ENCODE measurements around the gene TSPAN4. TPM values are rescaled to one million over a fixed set of nuclear protein-coding genes. Genes with fewer than 3 reads are reported as not detected.

Gene TSPAN4
- total and polyA plus RNA-seq, 3 donors from 2014 or later: 47.2 to 87.0 (median 49.1) TPM

- H3K36me3 ChIP-seq (ENCODE audit: low read depth, missing control alignments): no peaks in the 10 kb centered on the region
- no peaks in the 10 kb centered on the region for H3K27me3 ChIP-seq
- TF ChIP-seq POLR2A (IDR thresholded peaks at IDR 0.05) (no peak), CTCF (IDR thresholded peaks at IDR 0.05) (no peak)
- peaks cover 30% of the 10 kb centered on the region for H3K4me1 ChIP-seq
- intact Hi-C loops (cut with DNase I; ENCODE audit: low total_unique reads): no loop called here
- no peak overlapping the region for H3K4me3 ChIP-seq
- no peak overlapping the region for H3K27ac ChIP-seq
- WGBS, 2 donors: 66 to 67% methylated on average over 9 to 17 of the region's 17 CpGs
- no peaks in the 10 kb centered on the region for H3K9me3 ChIP-seq
- DNase-seq: no peak
Observed at GRCh38 chr11:838441-839279, 4.0 kb upstream of the TSPAN4 start.

GRCh38 chr11:839280-839623 is 3.4 kb upstream of the TSPAN4 start:
- DNase-seq: no peak
- TF ChIP-seq CTCF (IDR thresholded peaks at IDR 0.05) (no peak), POLR2A (IDR thresholded peaks at IDR 0.05) (no peak)
- no peaks in the 10 kb centered on the region for H3K27me3 ChIP-seq
- H3K36me3 ChIP-seq (ENCODE audit: low read depth, missing control alignments): no peaks in the 10 kb centered on the region
- no peak overlapping the region for H3K4me3 ChIP-seq
- no peaks in the 10 kb centered on the region for H3K9me3 ChIP-seq
- H3K27ac ChIP-seq: no peak overlapping the region
- intact Hi-C loops (cut with DNase I; ENCODE audit: low total_unique reads): no loop called here
- 96 to 100% methylated on average over 2 to 5 of the region's 5 CpGs for WGBS, 2 donors
- H3K4me1 ChIP-seq: peaks cover 30% of the 10 kb centered on the region

GRCh38 chr11:839875-840617 is 2.6 kb upstream of the TSPAN4 start:
- Histone ChIP-seq H3K36me3 (ENCODE audit: low read depth, missing control alignments) (no peaks in the 10 kb centered on the region), H3K4me3 (no peak overlapping the region), H3K4me1 (peaks cover 27% of the 10 kb centered on the region), H3K27ac (no peak overlapping the region), H3K27me3 (no peaks in the 10 kb centered on the region), H3K9me3 (no peaks in the 10 kb centered on the region)
- WGBS, 2 donors: 80 to 83% methylated on average over 14 to 24 of the region's 25 CpGs
- DNase-seq: no peak
- intact Hi-C loops (cut with DNase I; ENCODE audit: low total_unique reads): no loop called here
- TF ChIP-seq CTCF (IDR thresholded peaks at IDR 0.05): no peak
- no peak for TF ChIP-seq POLR2A (IDR thresholded peaks at IDR 0.05)

GRCh38 chr11:841981-842369 is 677 bp upstream of the TSPAN4 start:
- H3K4me3 ChIP-seq: peak overlapping the region; percentile 85 to 94
- peak overlapping the region; percentile 89 to 97 for H3K27ac ChIP-seq
- peaks cover 40% of the 10 kb centered on the region for H3K4me1 ChIP-seq
- WGBS, 2 donors: 0% methylated on average over 9 to 16 of the region's 27 CpGs
- intact Hi-C loops (cut with DNase I; ENCODE audit: low total_unique reads): no loop called here
- TF ChIP-seq CTCF (IDR thresholded peaks at IDR 0.05) (no peak), POLR2A (IDR thresholded peaks at IDR 0.05) (no peak)
- no peaks in the 10 kb centered on the region for H3K9me3 ChIP-seq
- no peak for DNase-seq
- H3K27me3 ChIP-seq: no peaks in the 10 kb centered on the region
- no peaks in the 10 kb centered on the region for H3K36me3 ChIP-seq (ENCODE audit: low read depth, missing control alignments)

Measured in testis (tissue), 3 donors.